ENCODE results near the gene PAK1.

PAK1 gene

DNA sequence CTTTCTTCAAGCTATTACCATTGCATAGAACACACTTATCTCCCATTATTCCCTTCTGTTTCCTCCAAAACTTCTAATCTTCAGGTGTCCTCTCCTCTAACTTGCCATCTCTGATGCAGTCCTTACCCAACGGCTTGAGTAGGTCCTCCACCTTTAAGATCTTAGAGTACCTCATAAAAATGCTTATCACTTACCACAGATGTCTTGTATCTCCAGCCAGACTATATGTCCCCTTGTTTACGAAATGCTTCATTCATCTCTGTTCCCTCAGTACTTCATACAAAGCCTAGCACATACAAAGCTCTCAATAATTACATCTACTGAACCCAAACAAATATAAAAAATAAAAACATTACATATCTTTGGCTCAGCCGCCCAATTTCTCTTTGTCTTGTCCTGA is 49.2 kb downstream of the PAK1 start:
- Histone ChIP-seq H3K4me3 (ENCODE audit: insufficient read depth, low read length, poor library complexity, severe bottlenecking) (no peak overlapping the region), H2AFZ (ENCODE audit: low read depth, low read length, severe bottlenecking) (no peak overlapping the region), H3K9me2 (replicated peaks; ENCODE audit: insufficient read depth, low read length) (no peaks in the 10 kb centered on the region), H4K20me1 (ENCODE audit: low read depth, low read length) (no peaks in the 10 kb centered on the region), H3K9me3 (ENCODE audit: insufficient read depth, low read length) (no peaks in the 10 kb centered on the region), H3K36me3 (ENCODE audit: low read length) (no peaks in the 10 kb centered on the region), H3K27me3 (ENCODE audit: low read length) (no peaks in the 10 kb centered on the region), H3K27ac (ENCODE audit: low read depth, low read length) (no peak overlapping the region), H3K4me2 (ENCODE audit: low read depth, low read length, poor library complexity, severe bottlenecking) (no peak overlapping the region), H3K79me2 (ENCODE audit: insufficient read depth, low read length) (no peaks in the 10 kb centered on the region), H3K9ac (ENCODE audit: low read length) (no peak overlapping the region), H3F3A (ENCODE audit: insufficient read depth) (no peaks in the 10 kb centered on the region)
- TF ChIP-seq EZH2phosphoT487 (conservative IDR thresholded peaks at IDR 0.05; ENCODE audit: low read length): no peak
- TF ChIP-seq, protein P1, sequence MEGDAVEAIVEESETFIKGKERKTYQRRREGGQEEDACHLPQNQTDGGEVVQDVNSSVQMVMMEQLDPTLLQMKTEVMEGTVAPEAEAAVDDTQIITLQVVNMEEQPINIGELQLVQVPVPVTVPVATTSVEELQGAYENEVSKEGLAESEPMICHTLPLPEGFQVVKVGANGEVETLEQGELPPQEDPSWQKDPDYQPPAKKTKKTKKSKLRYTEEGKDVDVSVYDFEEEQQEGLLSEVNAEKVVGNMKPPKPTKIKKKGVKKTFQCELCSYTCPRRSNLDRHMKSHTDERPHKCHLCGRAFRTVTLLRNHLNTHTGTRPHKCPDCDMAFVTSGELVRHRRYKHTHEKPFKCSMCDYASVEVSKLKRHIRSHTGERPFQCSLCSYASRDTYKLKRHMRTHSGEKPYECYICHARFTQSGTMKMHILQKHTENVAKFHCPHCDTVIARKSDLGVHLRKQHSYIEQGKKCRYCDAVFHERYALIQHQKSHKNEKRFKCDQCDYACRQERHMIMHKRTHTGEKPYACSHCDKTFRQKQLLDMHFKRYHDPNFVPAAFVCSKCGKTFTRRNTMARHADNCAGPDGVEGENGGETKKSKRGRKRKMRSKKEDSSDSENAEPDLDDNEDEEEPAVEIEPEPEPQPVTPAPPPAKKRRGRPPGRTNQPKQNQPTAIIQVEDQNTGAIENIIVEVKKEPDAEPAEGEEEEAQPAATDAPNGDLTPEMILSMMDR (IDR thresholded peaks at IDR 0.05; ENCODE audit: insufficient read depth, low read length, poor library complexity, severe bottlenecking): no peak

DNA sequence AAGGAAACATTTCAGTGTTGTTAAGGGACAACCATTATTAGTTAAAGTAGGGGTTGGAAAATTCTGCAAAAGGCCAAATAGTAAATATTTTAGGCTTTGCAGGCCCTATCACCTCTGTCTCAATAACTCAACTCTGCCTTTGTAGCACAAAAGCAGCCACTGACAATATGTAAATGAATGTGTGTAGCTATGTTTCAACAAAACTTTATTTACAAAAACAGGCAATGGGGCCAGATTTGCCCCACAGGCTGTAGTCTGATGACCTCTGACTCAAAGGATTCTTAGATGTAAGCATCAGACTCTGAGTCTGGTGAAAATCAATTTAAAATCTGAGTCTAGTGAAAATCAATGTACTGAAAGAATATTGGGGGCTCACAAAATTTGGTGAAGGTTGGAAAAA is 50.3 kb downstream of the PAK1 start:
- Histone ChIP-seq H3K27ac (ENCODE audit: low read depth, low read length) (no peak overlapping the region), H3F3A (ENCODE audit: insufficient read depth) (no peaks in the 10 kb centered on the region), H3K9me2 (replicated peaks; ENCODE audit: insufficient read depth, low read length) (no peaks in the 10 kb centered on the region), H2AFZ (ENCODE audit: low read depth, low read length, severe bottlenecking) (no peak overlapping the region), H3K79me2 (ENCODE audit: insufficient read depth, low read length) (no peaks in the 10 kb centered on the region), H3K9me3 (ENCODE audit: insufficient read depth, low read length) (no peaks in the 10 kb centered on the region), H4K20me1 (ENCODE audit: low read depth, low read length) (no peaks in the 10 kb centered on the region), H3K4me2 (ENCODE audit: low read depth, low read length, poor library complexity, severe bottlenecking) (no peak overlapping the region), H3K27me3 (ENCODE audit: low read length) (no peaks in the 10 kb centered on the region), H3K4me3 (ENCODE audit: insufficient read depth, low read length, poor library complexity, severe bottlenecking) (no peak overlapping the region), H3K9ac (ENCODE audit: low read length) (no peak overlapping the region), H3K36me3 (ENCODE audit: low read length) (no peaks in the 10 kb centered on the region)
- TF ChIP-seq, protein P1 (IDR thresholded peaks at IDR 0.05; ENCODE audit: insufficient read depth, low read length, poor library complexity, severe bottlenecking): no peak
- no peak for TF ChIP-seq EZH2phosphoT487 (conservative IDR thresholded peaks at IDR 0.05; ENCODE audit: low read length)

DNA sequence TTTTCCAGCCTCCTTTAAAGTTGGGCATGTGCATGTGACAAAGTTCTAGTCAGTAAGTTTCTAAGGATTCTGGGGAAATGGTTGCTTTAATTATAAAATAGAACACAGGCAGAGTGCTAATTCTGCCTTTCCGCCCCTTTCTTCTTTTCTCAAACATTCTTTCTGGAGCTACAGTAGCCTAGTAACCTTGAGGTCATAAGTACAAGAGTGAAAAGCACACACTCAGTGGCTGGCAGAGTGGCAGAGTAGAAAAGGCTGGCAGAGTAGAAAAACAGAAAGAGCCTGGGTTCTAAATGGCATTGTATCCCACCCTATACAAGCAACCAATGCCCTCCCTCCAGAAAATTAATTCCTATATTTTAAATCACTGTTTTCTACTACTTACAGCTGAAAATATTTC is 51.2 kb downstream of the PAK1 start:
- H3K27me3 ChIP-seq (ENCODE audit: low read length): no peaks in the 10 kb centered on the region
- H3K79me2 ChIP-seq (ENCODE audit: insufficient read depth, low read length): no peaks in the 10 kb centered on the region
- no peak overlapping the region for H2AFZ ChIP-seq (ENCODE audit: low read depth, low read length, severe bottlenecking)
- no peak overlapping the region for H3K9ac ChIP-seq (ENCODE audit: low read length)
- H3F3A ChIP-seq (ENCODE audit: insufficient read depth): no peaks in the 10 kb centered on the region
- H3K9me2 ChIP-seq (replicated peaks; ENCODE audit: insufficient read depth, low read length): no peaks in the 10 kb centered on the region
- no peak for TF ChIP-seq EZH2phosphoT487 (conservative IDR thresholded peaks at IDR 0.05; ENCODE audit: low read length)
- TF ChIP-seq, protein P1 (IDR thresholded peaks at IDR 0.05; ENCODE audit: insufficient read depth, low read length, poor library complexity, severe bottlenecking): no peak
- H3K27ac ChIP-seq (ENCODE audit: low read depth, low read length): no peak overlapping the region
- no peak overlapping the region for H3K4me3 ChIP-seq (ENCODE audit: insufficient read depth, low read length, poor library complexity, severe bottlenecking)
- no peaks in the 10 kb centered on the region for H3K9me3 ChIP-seq (ENCODE audit: insufficient read depth, low read length)
- no peak overlapping the region for H3K4me2 ChIP-seq (ENCODE audit: low read depth, low read length, poor library complexity, severe bottlenecking)
- H4K20me1 ChIP-seq (ENCODE audit: low read depth, low read length): no peaks in the 10 kb centered on the region
- H3K36me3 ChIP-seq (ENCODE audit: low read length): no peaks in the 10 kb centered on the region

Data from SU-DHL-6 (cell line).